ENCODE measurements around the gene TMEM138. TPM values are rescaled to one million over a fixed set of nuclear protein-coding genes. Genes with fewer than 3 reads are reported as not detected.

The TMEM138 gene
- total and polyA plus RNA-seq, 2 of the 13 experiments (the other 11 are each of a cell fraction or from before 2014, with no cell fraction given), result 43.5 to 61.0 TPM

DNA sequence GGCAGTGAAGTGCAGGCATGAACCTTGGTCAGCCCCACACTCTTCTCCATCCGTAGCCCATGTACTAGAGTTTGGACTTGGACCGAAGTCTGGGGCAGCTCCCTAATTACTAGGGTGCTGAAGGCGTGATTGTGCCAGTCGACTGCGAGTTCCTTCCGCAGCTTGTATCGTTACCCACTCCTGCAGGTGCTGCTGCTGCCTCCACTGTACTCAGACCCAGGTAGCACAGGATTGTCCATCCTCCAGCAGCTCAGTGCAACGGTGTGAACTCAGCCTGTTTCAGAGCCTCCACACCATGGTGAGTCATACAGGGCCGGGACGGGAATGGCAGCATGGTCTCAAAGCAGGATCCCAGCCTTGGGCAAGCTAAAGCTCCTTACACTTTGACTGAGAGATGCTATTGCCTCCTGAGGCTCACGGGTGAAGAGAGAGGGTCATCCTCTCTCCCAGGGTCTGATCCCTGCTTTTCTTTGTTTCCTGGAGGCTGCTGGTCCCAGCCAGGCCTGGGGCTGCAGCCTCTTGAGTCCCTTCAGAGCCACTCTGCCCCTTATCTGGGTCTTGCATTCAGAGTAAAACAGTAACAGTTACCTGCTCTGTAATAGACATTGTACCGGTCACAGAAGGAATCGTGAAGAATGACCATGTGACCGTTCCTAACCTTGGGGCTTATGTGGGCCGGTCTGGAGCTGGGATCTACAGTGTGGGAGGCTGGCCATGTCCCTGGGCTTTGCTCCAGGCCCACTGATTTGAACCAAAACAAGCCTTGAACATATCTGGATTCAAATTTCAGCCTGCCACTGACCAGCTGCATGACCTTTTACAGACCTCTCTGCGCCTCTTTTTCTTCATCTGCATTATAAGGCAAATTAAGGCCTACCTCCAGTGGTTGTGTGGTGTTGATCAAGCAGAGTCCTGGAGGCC, 27.5 kb upstream of the TMEM138 start (continued):
- TF ChIP-seq FIP1L1 (IDR thresholded peaks at IDR 0.05; ENCODE audit: borderline replicate concordance, insufficient read depth, low read depth, low read length) (no peak), SYNCRIP (IDR thresholded peaks at IDR 0.05; ENCODE audit: insufficient read depth, low read depth, low read length) (no peak), CREB1 (IDR thresholded peaks at IDR 0.05) (no peak), CREB1 (CRISPR knock-in tag; IDR thresholded peaks at IDR 0.05) (no peak), SP2 (CRISPR knock-in tag; IDR thresholded peaks at IDR 0.05) (no peak), ONECUT2 (CRISPR knock-in tag; IDR thresholded peaks at IDR 0.05) (no peak), ZNF724P (CRISPR knock-in tag; IDR thresholded peaks at IDR 0.05; ENCODE audit: borderline replicate concordance) (no peak), ZNF446 (CRISPR knock-in tag; IDR thresholded peaks at IDR 0.05) (no peak), ZNF737 (CRISPR knock-in tag; IDR thresholded peaks at IDR 0.05; ENCODE audit: borderline replicate concordance) (no peak), ZBTB46 (CRISPR knock-in tag; IDR thresholded peaks at IDR 0.05; ENCODE audit: borderline replicate concordance) (no peak), GPN1 (CRISPR knock-in tag; IDR thresholded peaks at IDR 0.05; ENCODE audit: borderline replicate concordance) (no peak), AHR (CRISPR knock-in tag; IDR thresholded peaks at IDR 0.05) (0 out of 2 replicates have a peak, but pooled peaks have one; percentile 26), NFRKB (IDR thresholded peaks at IDR 0.05) (no peak)
- TF ChIP-seq, protein P1, sequence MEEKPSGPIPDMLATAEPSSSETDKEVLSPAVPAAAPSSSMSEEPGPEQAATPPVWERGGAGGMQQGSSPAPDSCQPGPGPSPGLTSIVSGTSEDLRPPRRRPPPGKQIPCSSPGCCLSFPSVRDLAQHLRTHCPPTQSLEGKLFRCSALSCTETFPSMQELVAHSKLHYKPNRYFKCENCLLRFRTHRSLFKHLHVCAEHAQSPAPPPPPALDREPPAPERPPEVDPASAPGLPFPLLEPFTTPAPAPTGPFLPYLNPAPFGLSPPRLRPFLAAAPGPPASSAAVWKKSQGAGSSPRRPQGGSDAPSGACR (CRISPR knock-in tag; IDR thresholded peaks at IDR 0.05), result peak; percentile 73
- TF ChIP-seq, protein P2, sequence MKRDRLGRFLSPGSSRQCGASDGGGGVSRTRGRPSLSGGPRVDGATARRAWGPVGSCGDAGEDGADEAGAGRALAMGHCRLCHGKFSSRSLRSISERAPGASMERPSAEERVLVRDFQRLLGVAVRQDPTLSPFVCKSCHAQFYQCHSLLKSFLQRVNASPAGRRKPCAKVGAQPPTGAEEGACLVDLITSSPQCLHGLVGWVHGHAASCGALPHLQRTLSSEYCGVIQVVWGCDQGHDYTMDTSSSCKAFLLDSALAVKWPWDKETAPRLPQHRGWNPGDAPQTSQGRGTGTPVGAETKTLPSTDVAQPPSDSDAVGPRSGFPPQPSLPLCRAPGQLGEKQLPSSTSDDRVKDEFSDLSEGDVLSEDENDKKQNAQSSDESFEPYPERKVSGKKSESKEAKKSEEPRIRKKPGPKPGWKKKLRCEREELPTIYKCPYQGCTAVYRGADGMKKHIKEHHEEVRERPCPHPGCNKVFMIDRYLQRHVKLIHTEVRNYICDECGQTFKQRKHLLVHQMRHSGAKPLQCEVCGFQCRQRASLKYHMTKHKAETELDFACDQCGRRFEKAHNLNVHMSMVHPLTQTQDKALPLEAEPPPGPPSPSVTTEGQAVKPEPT (CRISPR knock-in tag; IDR thresholded peaks at IDR 0.05; ENCODE audit: low read depth), result no peak
- TF ChIP-seq, protein P3, sequence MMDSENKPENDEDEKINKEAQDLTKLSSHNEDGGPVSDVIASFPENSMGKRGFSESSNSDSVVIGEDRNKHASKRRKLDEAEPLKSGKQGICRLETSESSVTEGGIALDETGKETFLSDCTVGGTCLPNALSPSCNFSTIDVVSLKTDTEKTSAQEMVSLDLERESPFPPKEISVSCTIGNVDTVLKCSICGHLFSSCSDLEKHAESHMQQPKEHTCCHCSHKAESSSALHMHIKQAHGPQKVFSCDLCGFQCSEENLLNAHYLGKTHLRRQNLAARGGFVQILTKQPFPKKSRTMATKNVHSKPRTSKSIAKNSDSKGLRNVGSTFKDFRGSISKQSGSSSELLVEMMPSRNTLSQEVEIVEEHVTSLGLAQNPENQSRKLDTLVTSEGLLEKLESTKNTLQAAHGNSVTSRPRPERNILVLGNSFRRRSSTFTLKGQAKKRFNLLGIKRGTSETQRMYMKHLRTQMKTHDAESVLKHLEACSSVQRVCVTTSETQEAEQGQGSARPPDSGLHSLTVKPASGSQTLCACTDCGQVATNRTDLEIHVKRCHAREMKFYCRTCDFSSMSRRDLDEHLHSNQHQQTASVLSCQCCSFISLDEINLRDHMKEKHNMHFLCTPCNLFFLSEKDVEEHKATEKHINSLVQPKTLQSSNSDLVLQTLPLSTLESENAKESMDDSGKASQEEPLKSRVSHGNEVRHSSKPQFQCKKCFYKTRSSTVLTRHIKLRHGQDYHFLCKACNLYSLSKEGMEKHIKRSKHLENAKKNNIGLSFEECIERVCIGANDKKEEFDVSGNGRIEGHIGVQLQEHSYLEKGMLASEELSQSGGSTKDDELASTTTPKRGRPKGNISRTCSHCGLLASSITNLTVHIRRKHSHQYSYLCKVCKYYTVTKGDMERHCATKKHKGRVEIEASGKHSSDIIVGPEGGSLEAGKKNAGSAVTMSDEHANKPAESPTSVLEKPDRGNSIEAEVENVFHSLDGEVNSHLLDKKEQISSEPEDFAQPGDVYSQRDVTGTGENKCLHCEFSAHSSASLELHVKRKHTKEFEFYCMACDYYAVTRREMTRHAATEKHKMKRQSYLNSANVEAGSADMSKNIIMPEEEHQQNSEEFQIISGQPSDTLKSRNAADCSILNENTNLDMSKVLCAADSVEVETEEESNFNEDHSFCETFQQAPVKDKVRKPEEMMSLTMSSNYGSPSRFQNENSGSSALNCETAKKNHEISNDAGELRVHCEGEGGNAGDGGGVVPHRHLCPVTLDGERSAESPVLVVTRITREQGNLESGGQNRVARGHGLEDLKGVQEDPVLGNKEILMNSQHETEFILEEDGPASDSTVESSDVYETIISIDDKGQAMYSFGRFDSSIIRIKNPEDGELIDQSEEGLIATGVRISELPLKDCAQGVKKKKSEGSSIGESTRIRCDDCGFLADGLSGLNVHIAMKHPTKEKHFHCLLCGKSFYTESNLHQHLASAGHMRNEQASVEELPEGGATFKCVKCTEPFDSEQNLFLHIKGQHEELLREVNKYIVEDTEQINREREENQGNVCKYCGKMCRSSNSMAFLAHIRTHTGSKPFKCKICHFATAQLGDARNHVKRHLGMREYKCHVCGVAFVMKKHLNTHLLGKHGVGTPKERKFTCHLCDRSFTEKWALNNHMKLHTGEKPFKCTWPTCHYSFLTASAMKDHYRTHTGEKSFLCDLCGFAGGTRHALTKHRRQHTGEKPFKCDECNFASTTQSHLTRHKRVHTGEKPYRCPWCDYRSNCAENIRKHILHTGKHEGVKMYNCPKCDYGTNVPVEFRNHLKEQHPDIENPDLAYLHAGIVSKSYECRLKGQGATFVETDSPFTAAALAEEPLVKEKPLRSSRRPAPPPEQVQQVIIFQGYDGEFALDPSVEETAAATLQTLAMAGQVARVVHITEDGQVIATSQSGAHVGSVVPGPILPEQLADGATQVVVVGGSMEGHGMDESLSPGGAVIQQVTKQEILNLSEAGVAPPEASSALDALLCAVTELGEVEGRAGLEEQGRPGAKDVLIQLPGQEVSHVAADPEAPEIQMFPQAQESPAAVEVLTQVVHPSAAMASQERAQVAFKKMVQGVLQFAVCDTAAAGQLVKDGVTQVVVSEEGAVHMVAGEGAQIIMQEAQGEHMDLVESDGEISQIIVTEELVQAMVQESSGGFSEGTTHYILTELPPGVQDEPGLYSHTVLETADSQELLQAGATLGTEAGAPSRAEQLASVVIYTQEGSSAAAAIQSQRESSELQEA (CRISPR knock-in tag; IDR thresholded peaks at IDR 0.05; ENCODE audit: not compliant biosample characterization), result no peak
